SK-N-SH treated with all-trans-retinoic acid at 6 μM for 48 hours (cell line): ENCODE measurements around the gene QKI.

ENCODE experiments used
- BACH2 ChIP-seq: fragments of 250-450 bp; sonication (Bioruptor Pico); IDR thresholded peaks from 2 replicates; pipeline ENCODE4 v1.9.0; 2021; ENCODE audit warnings: mild to moderate bottlenecking, borderline replicate concordance
- OSR1 ChIP-seq: fragments of 250-450 bp; sonication (Bioruptor Pico); IDR thresholded peaks from 2 replicates; pipeline ENCODE4 v1.8.0; 2022; ENCODE audit warnings: moderate library complexity, mild to moderate bottlenecking, inconsistent platforms
- TCF4 ChIP-seq: fragments of 250-450 bp; sonication (Bioruptor Pico); IDR thresholded peaks from 2 replicates; pipeline ENCODE4 v1.8.0; 2021; ENCODE audit warnings: mild to moderate bottlenecking, moderate library complexity, borderline replicate concordance
- ZFP3 ChIP-seq: fragments of 250-450 bp; sonication (Bioruptor Pico); IDR thresholded peaks from 2 replicates; pipeline ENCODE4 v1.5.0; 2020; ENCODE audit warnings: mild to moderate bottlenecking, moderate library complexity
- ZFP30 ChIP-seq: fragments of 450-650 bp; formaldehyde crosslinking; IDR thresholded peaks from 2 replicates; pipeline ENCODE4 v1.5.0; 2022; ENCODE audit warnings: mild to moderate bottlenecking, moderate library complexity
- TF ChIP-seq, protein P1 (sequence below): fragments of 250-450 bp; sonication (Bioruptor Pico); IDR thresholded peaks from 2 replicates; pipeline ENCODE4 v1.8.0; 2020; ENCODE audit warnings: mild to moderate bottlenecking, moderate library complexity, borderline replicate concordance

- TF ChIP-seq, protein P1, sequence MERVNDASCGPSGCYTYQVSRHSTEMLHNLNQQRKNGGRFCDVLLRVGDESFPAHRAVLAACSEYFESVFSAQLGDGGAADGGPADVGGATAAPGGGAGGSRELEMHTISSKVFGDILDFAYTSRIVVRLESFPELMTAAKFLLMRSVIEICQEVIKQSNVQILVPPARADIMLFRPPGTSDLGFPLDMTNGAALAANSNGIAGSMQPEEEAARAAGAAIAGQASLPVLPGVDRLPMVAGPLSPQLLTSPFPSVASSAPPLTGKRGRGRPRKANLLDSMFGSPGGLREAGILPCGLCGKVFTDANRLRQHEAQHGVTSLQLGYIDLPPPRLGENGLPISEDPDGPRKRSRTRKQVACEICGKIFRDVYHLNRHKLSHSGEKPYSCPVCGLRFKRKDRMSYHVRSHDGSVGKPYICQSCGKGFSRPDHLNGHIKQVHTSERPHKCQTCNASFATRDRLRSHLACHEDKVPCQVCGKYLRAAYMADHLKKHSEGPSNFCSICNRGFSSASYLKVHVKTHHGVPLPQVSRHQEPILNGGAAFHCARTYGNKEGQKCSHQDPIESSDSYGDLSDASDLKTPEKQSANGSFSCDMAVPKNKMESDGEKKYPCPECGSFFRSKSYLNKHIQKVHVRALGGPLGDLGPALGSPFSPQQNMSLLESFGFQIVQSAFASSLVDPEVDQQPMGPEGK (CRISPR knock-in tag) = no peak
- no peak for TF ChIP-seq ZFP3 (CRISPR knock-in tag)
- TF ChIP-seq BACH2 (CRISPR knock-in tag) = no peak
- TF ChIP-seq TCF4 (CRISPR knock-in tag) = no peak
- no peak for TF ChIP-seq ZFP30
- TF ChIP-seq OSR1 (CRISPR knock-in tag) = no peak
Measured at GRCh38 chr6:163398815-163399214, 15.7 kb upstream of the QKI start.
